ENCODE results near the gene BMAL1. TPM values are rescaled to one million over a fixed set of nuclear protein-coding genes. Genes with fewer than 3 reads are reported as not detected.

BMAL1 gene
- polyA plus RNA-seq, 3 donors from 2014 or later = 20.2 to 29.6 (median 20.2) TPM

GRCh38 chr11:13336246-13336878 lies 58.8 kb downstream of the BMAL1 start:
- no peak overlapping the region for H3K4me3 Mint-ChIP-seq
- peaks cover 81 to 92% of the 10 kb centered on the region in 2 donors for H3K4me1 Mint-ChIP-seq
- no peaks in the 10 kb centered on the region for H3K9me3 Mint-ChIP-seq
- no peaks in the 10 kb centered on the region for H3K36me3 Mint-ChIP-seq
- H3K27me3 Mint-ChIP-seq (ENCODE audit: low read depth in 3 of 3) = peaks cover 6 to 8% (median 8%) of the 10 kb centered on the region in 3 donors
- peak overlapping the region in 2 of 6 donors; percentile 17 to 30 for H3K27ac Mint-ChIP-seq
- no peak for DNase-seq

GRCh38 chr11:13338019-13338426 lies 60.4 kb downstream of the BMAL1 start:
- DNase-seq = peak; percentile 36 to 49 (median 38)
- peaks cover 78 to 92% of the 10 kb centered on the region in 2 donors for H3K4me1 Mint-ChIP-seq

DNA sequence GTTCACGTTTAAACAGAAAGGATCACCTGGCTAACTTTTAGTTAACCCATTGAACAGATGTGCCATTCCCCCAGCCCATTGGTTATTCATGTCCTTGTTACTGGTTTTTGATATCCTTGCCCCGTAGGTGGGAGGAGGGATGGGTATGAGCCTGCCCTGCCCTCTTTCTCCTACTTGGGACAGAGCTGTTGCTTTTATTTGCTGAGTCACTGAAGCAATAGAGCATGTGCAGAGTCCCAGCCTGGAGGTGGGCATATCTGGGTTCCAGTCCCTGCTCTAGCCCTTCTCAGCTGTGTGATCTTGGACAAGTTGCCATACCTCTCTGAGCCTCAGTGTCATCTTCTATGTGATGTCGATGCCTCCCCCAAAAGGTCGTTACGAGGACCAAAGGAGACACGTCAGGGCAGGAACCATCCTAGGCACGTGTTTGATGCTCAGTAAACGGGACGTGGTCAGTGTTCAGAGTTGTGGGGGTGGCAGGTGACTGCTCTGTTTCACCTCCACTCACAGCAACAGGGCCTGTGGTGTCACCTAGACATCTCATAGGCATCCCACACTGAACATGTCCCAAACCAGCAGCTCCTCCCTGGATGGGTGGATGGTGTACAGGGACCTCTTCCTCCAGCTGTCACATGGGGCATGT lies 61.0 kb downstream of the BMAL1 start:
- H3K27me3 Mint-ChIP-seq (ENCODE audit: low read depth in 3 of 3) = peaks cover 7 to 8% (median 8%) of the 10 kb centered on the region in 3 donors
- DNase-seq = no peak
- H3K27ac Mint-ChIP-seq = peak overlapping the region; percentile 74 to 91 (median 83)
- H3K36me3 Mint-ChIP-seq = no peaks in the 10 kb centered on the region
- peak overlapping the region; percentile 59 to 82 (median 72) for H3K4me3 Mint-ChIP-seq
- peaks cover 77 to 92% of the 10 kb centered on the region in 2 donors for H3K4me1 Mint-ChIP-seq
- no peaks in the 10 kb centered on the region for H3K9me3 Mint-ChIP-seq

More at GRCh38 chr11:13338019-13338426, 60.4 kb downstream of the BMAL1 start:
- no peaks in the 10 kb centered on the region for H3K9me3 Mint-ChIP-seq
- H3K27me3 Mint-ChIP-seq (ENCODE audit: low read depth in 3 of 3) = peaks cover 7 to 8% (median 8%) of the 10 kb centered on the region in 3 donors
- H3K4me3 Mint-ChIP-seq = peak overlapping the region; percentile 59 to 82 (median 72)
- H3K27ac Mint-ChIP-seq = peak overlapping the region; percentile 74 to 91 (median 83)
- H3K36me3 Mint-ChIP-seq = no peaks in the 10 kb centered on the region

DNA sequence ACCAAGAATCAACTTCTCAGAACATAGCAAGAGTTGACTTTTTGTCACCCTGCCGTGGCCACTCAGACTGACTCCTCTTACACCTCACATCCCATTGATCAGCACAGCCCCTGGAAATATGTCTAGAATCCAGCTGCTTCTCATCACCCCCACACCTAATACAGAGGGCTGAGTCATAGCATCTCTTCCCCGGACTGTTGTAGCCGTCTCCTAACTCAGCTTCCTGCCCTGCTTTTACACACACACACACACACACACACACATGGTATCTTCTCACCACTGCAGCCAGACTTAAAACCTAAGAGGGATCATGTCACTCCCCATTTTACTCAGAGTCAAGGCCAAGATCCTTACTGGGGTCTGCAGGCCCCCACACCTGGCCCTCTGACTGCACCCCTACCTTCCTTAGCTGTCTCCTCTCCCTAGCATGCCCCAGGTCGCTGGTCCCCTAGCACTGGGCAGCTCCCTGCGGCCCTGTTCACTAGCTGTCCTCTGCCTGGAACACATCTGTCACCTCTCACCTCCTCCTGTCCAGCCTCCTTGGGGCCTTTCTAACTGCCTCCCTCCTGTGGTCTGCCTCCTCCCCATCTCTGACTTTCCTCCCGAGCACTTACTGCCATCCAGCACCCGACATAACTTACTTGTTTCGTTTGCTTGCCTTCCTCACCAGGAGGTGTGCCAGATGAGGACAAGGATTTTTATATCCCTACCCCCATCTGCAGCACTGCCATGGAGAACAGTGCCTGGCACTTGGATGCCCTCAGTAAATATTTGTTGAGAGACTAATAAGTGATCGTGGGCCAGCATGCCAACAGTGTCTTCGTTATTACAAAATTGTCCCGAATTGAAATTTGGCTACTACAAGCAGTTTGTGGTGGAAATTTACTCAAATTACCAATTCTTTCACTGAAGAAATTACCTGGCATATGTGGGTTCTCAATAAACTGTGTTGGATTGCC lies 61.9 kb downstream of the BMAL1 start:
- peak in 1 of 3 donors; percentile 58 for DNase-seq
- peaks cover 0 to 4% (median 0%) of the 10 kb centered on the region in 3 donors for H3K36me3 Mint-ChIP-seq
- H3K4me1 Mint-ChIP-seq = peaks cover 76 to 92% of the 10 kb centered on the region in 2 donors
- peak overlapping the region; percentile 51 to 91 (median 80) for H3K27ac Mint-ChIP-seq
- peaks cover 7 to 8% (median 8%) of the 10 kb centered on the region in 3 donors for H3K27me3 Mint-ChIP-seq (ENCODE audit: low read depth in 3 of 3)
- peak overlapping the region; percentile 36 to 82 (median 72) for H3K4me3 Mint-ChIP-seq
- H3K9me3 Mint-ChIP-seq = no peaks in the 10 kb centered on the region

- Mint-ChIP-seq H3K4me1 (peaks cover 78 to 92% of the 10 kb centered on the region in 2 donors), H3K4me3 (peak overlapping the region in 1 of 5 donors; percentile 49), H3K9me3 (no peaks in the 10 kb centered on the region), H3K36me3 (peaks cover 0 to 4% (median 0%) of the 10 kb centered on the region in 3 donors), H3K27me3 (ENCODE audit: low read depth in 3 of 3) (peaks cover 7 to 8% (median 8%) of the 10 kb centered on the region in 3 donors), H3K27ac (peak overlapping the region; percentile 25 to 81 (median 63))
- DNase-seq = no peak
Observed at GRCh38 chr11:13341026-13341425, 63.4 kb downstream of the BMAL1 start.

- H3K27me3 Mint-ChIP-seq (ENCODE audit: low read depth in 3 of 3) = peaks cover 7 to 8% (median 8%) of the 10 kb centered on the region in 3 donors
- peaks cover 0 to 4% (median 0%) of the 10 kb centered on the region in 3 donors for H3K36me3 Mint-ChIP-seq
- H3K4me3 Mint-ChIP-seq = no peak overlapping the region
- H3K4me1 Mint-ChIP-seq = peaks cover 88 to 99% of the 10 kb centered on the region in 2 donors
- H3K9me3 Mint-ChIP-seq = no peaks in the 10 kb centered on the region
- no peak for DNase-seq
- H3K27ac Mint-ChIP-seq = peak overlapping the region; percentile 32 to 81 (median 64)
Observed at GRCh38 chr11:13343067-13343466, 65.5 kb downstream of the BMAL1 start.

- Mint-ChIP-seq H3K27ac (peak overlapping the region in 5 of 6 donors; percentile 4 to 80 (median 75)), H3K4me1 (peaks cover 87 to 99% of the 10 kb centered on the region in 2 donors), H3K4me3 (peak overlapping the region in 1 of 5 donors; percentile 4), H3K27me3 (ENCODE audit: low read depth in 3 of 3) (peaks cover 7 to 8% (median 8%) of the 10 kb centered on the region in 3 donors), H3K9me3 (no peaks in the 10 kb centered on the region), H3K36me3 (peaks cover 0 to 4% (median 0%) of the 10 kb centered on the region in 3 donors)
- peak; percentile 52 to 68 (median 63) for DNase-seq
Observed at GRCh38 chr11:13343931-13344717, 66.5 kb downstream of the BMAL1 start.

DNA sequence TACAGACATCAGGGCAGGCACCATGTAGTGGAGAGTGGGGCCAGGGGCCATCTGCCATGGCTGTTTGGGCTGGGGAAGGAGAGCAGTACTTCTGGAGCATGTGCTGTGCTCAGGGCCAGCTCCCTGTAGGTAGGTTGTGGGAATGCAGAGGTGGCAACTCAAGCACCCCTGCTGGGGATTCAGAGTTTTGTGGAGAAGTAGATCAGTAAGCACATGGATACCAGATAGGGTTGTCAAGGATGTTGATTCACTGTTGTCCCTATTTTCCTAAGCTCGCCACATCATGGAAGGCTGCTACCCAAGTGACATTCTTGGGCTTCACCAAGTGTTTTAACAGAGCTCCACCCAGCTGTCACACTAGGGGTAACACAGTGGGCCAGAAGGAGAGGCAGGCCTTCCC lies 67.2 kb downstream of the BMAL1 start:
- Mint-ChIP-seq H3K4me1 (peaks cover 84 to 99% of the 10 kb centered on the region in 2 donors), H3K9me3 (no peaks in the 10 kb centered on the region), H3K36me3 (peaks cover 0 to 8% (median 0%) of the 10 kb centered on the region in 3 donors), H3K27ac (peak overlapping the region in 4 of 6 donors; percentile 4 to 76 (median 41)), H3K27me3 (ENCODE audit: low read depth in 3 of 3) (peaks cover under 1 to 7% (median 4%) of the 10 kb centered on the region in 3 donors), H3K4me3 (peak overlapping the region in 1 of 5 donors; percentile 33)
- no peak for DNase-seq

GRCh38 chr11:13346470-13346869 lies 68.9 kb downstream of the BMAL1 start:
- no peak for DNase-seq
- peak overlapping the region in 2 of 6 donors; percentile 41 to 60 for H3K27ac Mint-ChIP-seq
- H3K4me1 Mint-ChIP-seq = peaks cover 74 to 94% of the 10 kb centered on the region in 2 donors
- no peak overlapping the region for H3K4me3 Mint-ChIP-seq
- H3K27me3 Mint-ChIP-seq (ENCODE audit: low read depth in 3 of 3) = peaks cover 0 to 5% (median 0%) of the 10 kb centered on the region in 3 donors
- peaks cover 0 to 12% (median 4%) of the 10 kb centered on the region in 3 donors for H3K36me3 Mint-ChIP-seq
- H3K9me3 Mint-ChIP-seq = no peaks in the 10 kb centered on the region

DNA sequence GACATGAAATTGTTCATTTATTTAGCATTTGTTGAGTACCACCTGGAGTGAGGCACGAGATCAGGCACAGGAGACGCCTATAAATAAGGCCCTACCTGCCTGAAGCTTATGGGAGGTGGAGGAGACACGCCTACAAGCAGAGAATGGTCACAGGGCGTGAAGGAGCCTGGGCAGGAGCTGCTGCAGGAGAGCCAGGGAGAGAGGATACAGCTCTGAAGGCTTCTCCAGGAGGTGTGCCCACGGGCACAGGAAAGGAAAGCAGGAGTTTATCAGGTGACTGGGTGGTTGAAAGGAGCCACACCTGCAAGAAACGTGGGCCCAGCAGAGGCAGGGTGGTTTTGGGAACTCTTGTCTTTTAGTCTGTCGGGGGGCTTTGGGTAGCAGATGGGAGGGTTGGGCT lies 70.3 kb downstream of the BMAL1 start:
- no peaks in the 10 kb centered on the region for H3K9me3 Mint-ChIP-seq
- peak overlapping the region; percentile 13 to 90 (median 73) for H3K27ac Mint-ChIP-seq
- peak overlapping the region in 4 of 5 donors; percentile 8 to 69 (median 28) for H3K4me3 Mint-ChIP-seq
- H3K27me3 Mint-ChIP-seq (ENCODE audit: low read depth in 3 of 3) = peaks cover 0 to 2% (median 0%) of the 10 kb centered on the region in 3 donors
- H3K36me3 Mint-ChIP-seq = peaks cover 0 to 19% (median 4%) of the 10 kb centered on the region in 3 donors
- peaks cover 64 to 90% of the 10 kb centered on the region in 2 donors for H3K4me1 Mint-ChIP-seq
- DNase-seq = no peak

DNA sequence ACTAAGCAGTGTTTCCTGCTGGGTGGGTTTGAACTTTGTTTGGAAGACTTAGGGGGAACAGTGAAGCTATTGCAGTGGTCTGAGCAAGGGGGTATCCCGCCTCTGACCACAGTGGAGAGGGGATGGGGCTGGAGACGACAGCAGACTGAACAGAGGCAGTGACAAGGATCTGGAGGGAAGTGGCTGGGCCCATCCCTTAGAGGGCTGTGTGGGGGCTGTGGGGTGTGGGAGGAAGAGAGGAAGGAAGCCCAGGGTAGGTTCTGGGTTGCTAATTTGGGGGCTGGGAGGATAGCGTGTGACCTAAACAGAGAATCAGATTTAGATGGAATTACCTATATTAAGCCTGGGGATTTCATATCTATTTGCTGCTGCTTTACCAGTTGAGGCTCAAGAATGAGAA lies 70.7 kb downstream of the BMAL1 start:
- no peak for DNase-seq
- H3K27ac Mint-ChIP-seq = peak overlapping the region; percentile 13 to 90 (median 73)
- peak overlapping the region; percentile 8 to 69 (median 33) for H3K4me3 Mint-ChIP-seq
- H3K4me1 Mint-ChIP-seq = peaks cover 61 to 90% of the 10 kb centered on the region in 2 donors
- H3K36me3 Mint-ChIP-seq = peaks cover 0 to 19% (median 4%) of the 10 kb centered on the region in 3 donors
- H3K27me3 Mint-ChIP-seq (ENCODE audit: low read depth in 3 of 3) = peaks cover 0 to 2% (median 0%) of the 10 kb centered on the region in 3 donors
- H3K9me3 Mint-ChIP-seq = no peaks in the 10 kb centered on the region

DNA sequence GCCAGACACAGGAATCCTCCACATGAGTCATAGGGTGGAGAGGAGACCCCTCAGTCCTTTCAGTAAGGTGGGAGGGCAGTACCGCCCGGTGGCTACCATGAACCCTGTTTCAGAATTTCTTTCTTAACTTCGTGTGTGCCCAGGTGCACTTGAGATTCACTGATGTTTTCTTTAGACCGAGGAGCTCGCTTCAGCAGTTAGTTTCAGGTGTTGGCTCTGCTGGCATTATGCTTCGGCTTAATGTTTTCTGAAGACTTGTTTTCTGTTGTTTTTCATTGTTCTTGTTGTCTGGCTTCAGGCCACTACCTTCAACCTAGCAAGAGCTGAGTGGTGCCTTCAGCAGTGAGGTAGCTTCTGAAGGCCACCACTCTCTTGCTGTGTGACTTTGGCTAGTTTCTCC lies 71.5 kb downstream of the BMAL1 start:
- peaks cover 56 to 84% of the 10 kb centered on the region in 2 donors for H3K4me1 Mint-ChIP-seq
- H3K27ac Mint-ChIP-seq = peak overlapping the region in 3 of 6 donors; percentile 21 to 48 (median 43)
- DNase-seq = no peak
- peaks cover 0 to 18% (median 4%) of the 10 kb centered on the region in 3 donors for H3K36me3 Mint-ChIP-seq
- no peaks in the 10 kb centered on the region for H3K9me3 Mint-ChIP-seq
- no peak overlapping the region for H3K4me3 Mint-ChIP-seq
- H3K27me3 Mint-ChIP-seq (ENCODE audit: low read depth in 3 of 3) = peaks cover 0 to 2% (median 0%) of the 10 kb centered on the region in 3 donors
